ENCODE measurements around the gene PRSS37. TPM values are rescaled to one million over a fixed set of nuclear protein-coding genes. Genes with fewer than 3 reads are reported as not detected.
"Not testable (repeated sequence)": the region's sequence is repeated elsewhere in the genome, so short reads cannot be mapped to it uniquely, and the experiment has no call there.

Gene PRSS37
- total RNA-seq, 1 experiment from 2014 or later = not detected

GRCh38 chr7:141837683-141838082 is 3.6 kb downstream of the PRSS37 start:
- no peak overlapping the region for H3K4me3 ChIP-seq

DNA sequence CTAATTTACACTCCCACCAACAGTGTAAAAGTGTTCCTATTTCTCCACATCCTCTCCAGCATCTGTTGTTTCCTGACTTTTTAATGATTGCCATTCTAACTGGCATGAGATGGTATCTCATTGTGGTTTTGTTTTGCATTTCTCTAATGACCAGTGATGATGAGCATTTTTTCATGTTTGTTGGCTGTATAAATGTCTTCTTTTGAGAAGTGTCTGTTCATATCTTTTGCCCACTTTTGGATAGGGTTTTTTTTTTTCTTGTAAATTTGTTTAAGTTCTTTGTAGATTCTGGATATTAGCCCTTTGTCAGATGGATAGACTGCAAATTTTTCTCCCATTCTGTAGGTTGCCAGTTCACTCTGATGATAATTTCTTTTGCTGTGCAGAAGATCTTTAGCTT is 18.9 kb downstream of the PRSS37 start:
- H3K27ac ChIP-seq; H3F3A ChIP-seq (ENCODE audit: insufficient read depth, low read depth); H3K9me3 ChIP-seq (ENCODE audit: insufficient read depth, low read depth); H3K36me3 ChIP-seq (ENCODE audit: low read depth); H3K4me3 ChIP-seq; H3K79me2 ChIP-seq (ENCODE audit: low read depth); H4K20me1 ChIP-seq (ENCODE audit: insufficient read depth); BruUV-seq (replicated peaks); H3K4me1 ChIP-seq (replicated peaks; ENCODE audit: insufficient read depth); intact Hi-C loops (cut with micrococcal nuclease; ENCODE audit: unreplicated experiment); H3K4me2 ChIP-seq; H3K27me3 ChIP-seq (ENCODE audit: insufficient read depth, low read depth); DNase-seq; CTCF ChIA-PET; POLR2A ChIA-PET (ENCODE audit: unreplicated experiment); H2AFZ ChIP-seq; H3K9me2 ChIP-seq (ENCODE audit: insufficient read depth): not testable (repeated sequence)

More at GRCh38 chr7:141837683-141838082, 3.6 kb downstream of the PRSS37 start:
- Histone ChIP-seq H3K79me2 (ENCODE audit: low read depth) (no peaks in the 10 kb centered on the region), H3K9me2 (ENCODE audit: insufficient read depth) (no peaks in the 10 kb centered on the region), H2AFZ (no peak overlapping the region), H3K36me3 (ENCODE audit: low read depth) (no peaks in the 10 kb centered on the region), H3F3A (ENCODE audit: insufficient read depth, low read depth) (no peaks in the 10 kb centered on the region), H3K9me3 (ENCODE audit: insufficient read depth, low read depth) (no peaks in the 10 kb centered on the region), H3K4me2 (no peak overlapping the region), H4K20me1 (ENCODE audit: insufficient read depth) (no peaks in the 10 kb centered on the region), H3K27me3 (ENCODE audit: insufficient read depth, low read depth) (no peaks in the 10 kb centered on the region), H3K4me1 (replicated peaks; ENCODE audit: insufficient read depth) (no peaks in the 10 kb centered on the region), H3K27ac (no peak overlapping the region)
- BruUV-seq (replicated peaks) = no TSS peak
- TF ChIP-seq, protein P1, sequence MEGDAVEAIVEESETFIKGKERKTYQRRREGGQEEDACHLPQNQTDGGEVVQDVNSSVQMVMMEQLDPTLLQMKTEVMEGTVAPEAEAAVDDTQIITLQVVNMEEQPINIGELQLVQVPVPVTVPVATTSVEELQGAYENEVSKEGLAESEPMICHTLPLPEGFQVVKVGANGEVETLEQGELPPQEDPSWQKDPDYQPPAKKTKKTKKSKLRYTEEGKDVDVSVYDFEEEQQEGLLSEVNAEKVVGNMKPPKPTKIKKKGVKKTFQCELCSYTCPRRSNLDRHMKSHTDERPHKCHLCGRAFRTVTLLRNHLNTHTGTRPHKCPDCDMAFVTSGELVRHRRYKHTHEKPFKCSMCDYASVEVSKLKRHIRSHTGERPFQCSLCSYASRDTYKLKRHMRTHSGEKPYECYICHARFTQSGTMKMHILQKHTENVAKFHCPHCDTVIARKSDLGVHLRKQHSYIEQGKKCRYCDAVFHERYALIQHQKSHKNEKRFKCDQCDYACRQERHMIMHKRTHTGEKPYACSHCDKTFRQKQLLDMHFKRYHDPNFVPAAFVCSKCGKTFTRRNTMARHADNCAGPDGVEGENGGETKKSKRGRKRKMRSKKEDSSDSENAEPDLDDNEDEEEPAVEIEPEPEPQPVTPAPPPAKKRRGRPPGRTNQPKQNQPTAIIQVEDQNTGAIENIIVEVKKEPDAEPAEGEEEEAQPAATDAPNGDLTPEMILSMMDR (conservative IDR thresholded peaks at IDR 0.05) = no peak
- no peak for TF ChIP-seq EZH2 (IDR thresholded peaks at IDR 0.05; ENCODE audit: low read depth)
- POLR2A ChIA-PET (ENCODE audit: unreplicated experiment) = no interaction called here
- CTCF ChIA-PET = no interaction called here
- no peak for DNase-seq
- intact Hi-C loops (cut with micrococcal nuclease; ENCODE audit: unreplicated experiment) = no loop called here

- POLR2A ChIA-PET (ENCODE audit: unreplicated experiment) = no interaction called here
Measured at GRCh38 chr7:141820067-141820466, 21.2 kb downstream of the PRSS37 start.

DNA sequence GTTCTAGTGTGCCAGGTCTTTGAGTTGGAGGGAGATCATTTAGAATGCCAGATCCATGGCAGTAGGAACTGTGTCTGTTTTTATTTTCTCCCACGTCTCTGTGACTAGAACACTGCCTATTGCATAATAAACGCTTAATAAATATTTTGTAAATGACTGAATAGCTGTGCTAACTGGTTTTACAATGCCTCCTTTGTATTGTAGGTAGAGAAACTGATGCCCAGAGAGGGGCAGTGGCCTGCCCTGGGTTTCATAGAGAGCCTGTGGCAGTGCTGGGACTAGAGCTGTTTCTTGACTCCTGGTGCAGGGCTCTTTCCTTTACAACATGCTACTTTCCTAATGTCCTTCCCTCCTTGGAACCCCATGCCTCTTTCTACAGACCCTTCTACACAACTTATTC is 48.8 kb downstream of the PRSS37 start:
- Histone ChIP-seq H3K36me3 (ENCODE audit: low read depth) (no peaks in the 10 kb centered on the region), H3K27me3 (ENCODE audit: insufficient read depth, low read depth) (no peaks in the 10 kb centered on the region), H4K20me1 (ENCODE audit: insufficient read depth) (no peaks in the 10 kb centered on the region), H3F3A (ENCODE audit: insufficient read depth, low read depth) (no peaks in the 10 kb centered on the region), H3K4me1 (replicated peaks; ENCODE audit: insufficient read depth) (no peaks in the 10 kb centered on the region), H3K27ac (no peak overlapping the region), H2AFZ (no peak overlapping the region), H3K4me2 (no peak overlapping the region), H3K9me2 (ENCODE audit: insufficient read depth) (no peaks in the 10 kb centered on the region), H3K4me3 (no peak overlapping the region), H3K9me3 (ENCODE audit: insufficient read depth, low read depth) (no peaks in the 10 kb centered on the region), H3K79me2 (ENCODE audit: low read depth) (no peaks in the 10 kb centered on the region)
- intact Hi-C loops (cut with micrococcal nuclease; ENCODE audit: unreplicated experiment) = no loop called here
- BruUV-seq (replicated peaks) = no TSS peak
- POLR2A ChIA-PET (ENCODE audit: unreplicated experiment) = no interaction called here
- CTCF ChIA-PET = no interaction called here
- DNase-seq = no peak
- TF ChIP-seq, protein P1 (conservative IDR thresholded peaks at IDR 0.05) = no peak

More at GRCh38 chr7:141820067-141820466, 21.2 kb downstream of the PRSS37 start:
- Histone ChIP-seq H3K4me2 (no peak overlapping the region), H4K20me1 (ENCODE audit: insufficient read depth) (no peaks in the 10 kb centered on the region), H3K79me2 (ENCODE audit: low read depth) (no peaks in the 10 kb centered on the region), H3K4me1 (replicated peaks; ENCODE audit: insufficient read depth) (no peaks in the 10 kb centered on the region), H3K36me3 (ENCODE audit: low read depth) (no peaks in the 10 kb centered on the region), H3F3A (ENCODE audit: insufficient read depth, low read depth) (no peaks in the 10 kb centered on the region), H3K9me2 (ENCODE audit: insufficient read depth) (peaks cover 5% of the 10 kb centered on the region; the same call in 1 of the 2 replicates), H3K27me3 (ENCODE audit: insufficient read depth, low read depth) (no peaks in the 10 kb centered on the region), H3K27ac (no peak overlapping the region), H3K4me3 (no peak overlapping the region), H3K9me3 (ENCODE audit: insufficient read depth, low read depth) (0 out of 2 replicates have a peak, but pooled peaks cover 8% of the 10 kb centered on the region), H2AFZ (no peak overlapping the region)
- no peak for DNase-seq
- intact Hi-C loops (cut with micrococcal nuclease; ENCODE audit: unreplicated experiment) = no loop called here
- TF ChIP-seq, protein P1 (conservative IDR thresholded peaks at IDR 0.05) = no peak
- no peak for TF ChIP-seq EZH2 (IDR thresholded peaks at IDR 0.05; ENCODE audit: low read depth)
- no TSS peak for BruUV-seq (replicated peaks)
- CTCF ChIA-PET = no interaction called here
